K562 (cell line): ENCODE results near the gene RER1. TPM values are rescaled to one million over a fixed set of nuclear protein-coding genes. Genes with fewer than 3 reads are reported as not detected.

Experiments used
- ARNT ChIP-seq, 2 experiments: fragments of 450-650 bp; IDR thresholded peaks; 2 replicates each; pipeline ENCODE4 v1.6.1; 2016; ENCODE audit warnings: mild to moderate bottlenecking in 1 of 2
- ATF4 ChIP-seq: fragments of 450-650 bp; formaldehyde crosslinking; IDR thresholded peaks from 2 replicates; pipeline ENCODE4 v1.4.0; 2022; ENCODE audit warnings: mild to moderate bottlenecking, moderate library complexity
- E2F3 ChIP-seq: fragments of 250-450 bp; sonication (Bioruptor Pico); IDR thresholded peaks from 2 replicates; pipeline ENCODE4 v1.4.0; 2020; ENCODE audit warnings: mild to moderate bottlenecking
- GTF2A2 ChIP-seq: IDR thresholded peaks from 2 replicates; pipeline ENCODE4 v1.6.1; 2016; ENCODE audit warnings: mild to moderate bottlenecking, missing genetic modification characterization, missing compliant biosample characterization
- GTF2F1 ChIP-seq: IDR thresholded peaks from 2 replicates; pipeline ENCODE4 v1.6.1; 2011; ENCODE audit warnings: low read depth, low read length, improper control_type of control experiment
- NUFIP1 ChIP-seq: fragments of 450-650 bp; IDR thresholded peaks from 2 replicates; pipeline ENCODE4 v1.6.1; 2018; ENCODE audit not compliant: partially characterized antibody
- RREB1 ChIP-seq: fragments of 250-450 bp; sonication (Bioruptor Pico); IDR thresholded peaks from 2 replicates; pipeline ENCODE4 v1.4.0; 2020
- ZNF263 ChIP-seq: sonication (generic); formaldehyde crosslinking; IDR thresholded peaks from 2 replicates; pipeline ENCODE4 v1.8.0; 2022; ENCODE audit warnings: mild to moderate bottlenecking, missing genetic modification reagents, borderline replicate concordance
- ZNF77 ChIP-seq: fragments of 250-450 bp; sonication (Bioruptor Pico); IDR thresholded peaks from 2 replicates; pipeline ENCODE4 v1.5.0; 2020
- polyA plus RNA-seq, 8 experiments: library from polyadenylated mRNA; depleted of rRNA in 4 of 8; stranded (reverse) in 5 of 8; unstranded in 3 of 8; fragments of >200 nt; fragmentation: Nextera tagmentation in 2 of 8; fragmentation: Illumina TruSeq in 1 of 8; extraction: Ambion mirVana in 2 of 8; extraction: Trizol in 1 of 8; gene quantifications; 2 replicates each; pipeline versions ENCODE4 v1.2.1 to v1.2.3, GENCODE V29; 2011 to 2014; ENCODE audit warnings: inconsistent platforms in 1 of 8, missing spikeins in 1 of 8
- total RNA-seq, 7 experiments: library from RNA; depleted of rRNA in 6 of 7; stranded (reverse); fragments of >200 nt in 6 of 7; fragmentation: Illumina TruSeq in 2 of 7; extraction: Trizol in 2 of 7; gene quantifications; 2 replicates each; pipeline versions ENCODE4 v1.2.1 to v1.2.3, GENCODE V29; 2011 to 2021; ENCODE audit warnings: low replicate concordance in 1 of 7
- TF ChIP-seq, protein P1 (sequence below): IDR thresholded peaks from 2 replicates; pipeline ENCODE4 v1.6.1; 2011; ENCODE audit warnings: borderline replicate concordance, low read depth, mild to moderate bottlenecking, moderate library complexity, low read length; ENCODE audit not compliant: insufficient read depth, poor library complexity, severe bottlenecking
- TF ChIP-seq, protein P2 (sequence below), 2 experiments: fragments of 450-650 bp; IDR thresholded peaks; 2 replicates each; pipeline ENCODE4 v1.6.1; 2016; ENCODE audit warnings: mild to moderate bottlenecking in 2 of 2, borderline replicate concordance in 1 of 2, low read depth in 1 of 2, moderate library complexity in 1 of 2

RER1 gene
- total and polyA plus RNA-seq, 9 of the 15 experiments (the other 6 are each of a cell fraction or from before 2014, with no cell fraction given) = 19.6 to 354 (median 183) TPM

GRCh38 chr1:2412395-2412772 is 20.7 kb downstream of the RER1 start, which contains the start of gene PEX10 (continued):
- TF ChIP-seq ATF4 (CRISPR knock-in tag) = no peak; the same call in 1 of the 2 replicates
- TF ChIP-seq RREB1 (CRISPR knock-in tag) = no peak
- TF ChIP-seq E2F3 (CRISPR knock-in tag) = no peak
- no peak for TF ChIP-seq ZNF77 (CRISPR knock-in tag)
- no peak for TF ChIP-seq ARNT (IDR thresholded peaks at IDR 0.05)
- TF ChIP-seq, protein P1, sequence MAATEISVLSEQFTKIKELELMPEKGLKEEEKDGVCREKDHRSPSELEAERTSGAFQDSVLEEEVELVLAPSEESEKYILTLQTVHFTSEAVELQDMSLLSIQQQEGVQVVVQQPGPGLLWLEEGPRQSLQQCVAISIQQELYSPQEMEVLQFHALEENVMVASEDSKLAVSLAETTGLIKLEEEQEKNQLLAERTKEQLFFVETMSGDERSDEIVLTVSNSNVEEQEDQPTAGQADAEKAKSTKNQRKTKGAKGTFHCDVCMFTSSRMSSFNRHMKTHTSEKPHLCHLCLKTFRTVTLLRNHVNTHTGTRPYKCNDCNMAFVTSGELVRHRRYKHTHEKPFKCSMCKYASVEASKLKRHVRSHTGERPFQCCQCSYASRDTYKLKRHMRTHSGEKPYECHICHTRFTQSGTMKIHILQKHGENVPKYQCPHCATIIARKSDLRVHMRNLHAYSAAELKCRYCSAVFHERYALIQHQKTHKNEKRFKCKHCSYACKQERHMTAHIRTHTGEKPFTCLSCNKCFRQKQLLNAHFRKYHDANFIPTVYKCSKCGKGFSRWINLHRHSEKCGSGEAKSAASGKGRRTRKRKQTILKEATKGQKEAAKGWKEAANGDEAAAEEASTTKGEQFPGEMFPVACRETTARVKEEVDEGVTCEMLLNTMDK = no peak
- TF ChIP-seq GTF2F1 = no peak
- TF ChIP-seq ZNF263 (CRISPR knock-in tag) = no peak
- TF ChIP-seq, protein P2, sequence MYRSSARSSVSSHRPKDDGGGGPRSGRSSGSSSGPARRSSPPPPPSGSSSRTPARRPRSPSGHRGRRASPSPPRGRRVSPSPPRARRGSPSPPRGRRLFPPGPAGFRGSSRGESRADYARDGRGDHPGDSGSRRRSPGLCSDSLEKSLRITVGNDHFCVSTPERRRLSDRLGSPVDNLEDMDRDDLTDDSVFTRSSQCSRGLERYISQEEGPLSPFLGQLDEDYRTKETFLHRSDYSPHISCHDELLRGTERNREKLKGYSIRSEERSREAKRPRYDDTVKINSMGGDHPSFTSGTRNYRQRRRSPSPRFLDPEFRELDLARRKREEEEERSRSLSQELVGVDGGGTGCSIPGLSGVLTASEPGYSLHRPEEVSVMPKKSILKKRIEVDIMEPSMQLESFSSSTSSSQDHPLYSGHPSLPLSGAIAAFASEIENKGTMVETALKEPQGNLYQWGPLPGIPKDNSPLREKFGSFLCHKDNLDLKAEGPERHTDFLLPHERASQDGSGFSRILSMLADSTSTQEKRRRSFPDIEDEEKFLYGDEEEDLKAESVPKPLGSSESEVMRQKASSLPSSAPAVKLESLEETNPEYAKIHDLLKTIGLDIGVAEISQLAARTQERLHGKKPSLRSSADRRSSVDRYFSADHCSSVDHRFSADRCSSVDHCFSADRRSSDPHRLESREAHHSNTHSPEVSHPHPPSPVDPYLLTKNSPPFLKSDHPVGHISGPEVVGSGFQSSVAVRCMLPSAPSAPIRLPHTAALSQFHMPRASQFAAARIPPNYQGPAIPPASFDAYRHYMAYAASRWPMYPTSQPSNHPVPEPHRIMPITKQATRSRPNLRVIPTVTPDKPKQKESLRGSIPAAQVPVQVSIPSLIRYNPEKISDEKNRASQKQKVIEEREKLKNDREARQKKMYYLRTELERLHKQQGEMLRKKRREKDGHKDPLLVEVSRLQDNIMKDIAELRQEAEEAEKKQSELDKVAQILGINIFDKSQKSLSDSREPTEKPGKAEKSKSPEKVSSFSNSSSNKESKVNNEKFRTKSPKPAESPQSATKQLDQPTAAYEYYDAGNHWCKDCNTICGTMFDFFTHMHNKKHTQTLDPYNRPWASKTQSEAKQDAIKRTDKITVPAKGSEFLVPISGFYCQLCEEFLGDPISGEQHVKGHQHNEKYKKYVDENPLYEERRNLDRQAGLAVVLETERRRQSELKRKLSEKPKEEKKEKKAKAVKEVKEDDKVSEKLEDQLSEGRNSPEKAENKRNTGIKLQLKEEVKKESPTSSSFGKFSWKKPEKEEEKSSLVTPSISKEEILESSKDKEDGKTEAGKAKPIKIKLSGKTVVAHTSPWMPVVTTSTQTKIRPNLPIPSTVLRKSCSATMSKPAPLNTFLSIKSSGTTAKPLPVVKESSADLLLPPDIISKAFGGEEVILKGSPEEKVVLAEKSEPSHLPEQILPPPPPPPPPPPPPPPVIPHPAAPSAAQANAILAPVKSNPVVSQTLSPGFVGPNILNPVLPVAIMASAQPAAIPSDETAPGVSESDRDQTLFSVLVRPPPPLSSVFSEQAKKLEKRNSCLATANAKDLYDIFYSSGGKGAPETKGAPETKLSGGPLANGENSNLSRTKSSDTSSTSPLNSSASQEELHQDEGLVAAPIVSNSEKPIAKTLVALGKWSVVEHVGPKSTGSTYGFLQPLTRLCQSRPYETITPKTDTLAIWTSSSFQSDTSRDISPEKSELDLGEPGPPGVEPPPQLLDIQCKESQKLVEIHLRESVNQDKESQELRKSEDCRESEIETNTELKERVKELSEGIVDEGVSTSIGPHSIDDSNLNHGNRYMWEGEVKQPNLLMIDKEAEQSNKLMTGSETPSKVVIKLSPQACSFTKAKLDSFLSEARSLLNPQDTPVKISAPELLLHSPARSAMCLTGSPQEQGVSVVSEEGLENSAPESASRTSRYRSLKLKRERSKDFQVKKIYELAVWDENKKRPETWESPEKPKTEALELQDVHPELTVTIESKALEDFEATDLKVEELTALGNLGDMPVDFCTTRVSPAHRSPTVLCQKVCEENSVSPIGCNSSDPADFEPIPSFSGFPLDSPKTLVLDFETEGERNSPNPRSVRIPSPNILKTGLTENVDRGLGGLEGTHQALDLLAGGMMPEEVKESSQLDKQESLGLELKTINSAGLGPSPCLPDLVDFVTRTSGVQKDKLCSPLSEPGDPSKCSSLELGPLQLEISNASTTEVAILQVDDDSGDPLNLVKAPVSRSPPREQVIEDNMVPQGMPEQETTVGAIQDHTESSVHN (IDR thresholded peaks at IDR 0.05; ENCODE audit: borderline replicate concordance in 1 of 2, low read depth in 1 of 2) = no peak
- TF ChIP-seq NUFIP1 = no peak
- TF ChIP-seq GTF2A2 = no peak
